ACHN (cell line): ENCODE measurements around the gene NDUFS6.

ENCODE experiments used
- DNase-seq: peaks from one replicate; pipeline ENCODE4 v3.0.0-alpha.2; 2015
- in situ Hi-C: cut with HindIII; loops from 2 replicates; pipeline ENCODE4 v1.10.0; 2017; ENCODE audit warnings: low sequenced_read_pairs, low pct_ligation_motif_present, low pct_unique_long_range_greater_than_20kb

NDUFS6 gene

DNA sequence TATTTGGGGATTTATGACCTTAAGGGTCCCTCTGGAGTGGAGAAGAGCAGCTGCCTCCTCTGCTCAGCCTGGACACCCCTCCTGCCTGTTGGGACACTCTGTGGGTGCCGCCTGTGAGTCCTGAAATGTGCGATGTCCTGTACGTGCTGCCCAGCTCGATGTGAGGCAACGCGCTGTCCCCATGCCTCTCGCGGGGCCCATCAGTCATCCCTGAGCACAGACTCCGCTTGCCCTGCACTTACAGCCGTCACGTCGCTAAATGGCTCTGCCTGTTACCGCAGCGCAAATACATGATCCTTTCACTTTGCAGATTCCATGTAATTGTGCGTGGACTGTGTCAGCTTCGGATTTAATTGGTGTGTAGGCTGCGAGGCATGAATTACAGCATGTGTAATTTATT is 54.4 kb downstream of the NDUFS6 start:
- in situ Hi-C loops: no loop called here
- no peak for DNase-seq

- in situ Hi-C loops: no loop called here
- no peak for DNase-seq
Measured at GRCh38 chr5:1856596-1857255, 55.5 kb downstream of the NDUFS6 start.

DNA sequence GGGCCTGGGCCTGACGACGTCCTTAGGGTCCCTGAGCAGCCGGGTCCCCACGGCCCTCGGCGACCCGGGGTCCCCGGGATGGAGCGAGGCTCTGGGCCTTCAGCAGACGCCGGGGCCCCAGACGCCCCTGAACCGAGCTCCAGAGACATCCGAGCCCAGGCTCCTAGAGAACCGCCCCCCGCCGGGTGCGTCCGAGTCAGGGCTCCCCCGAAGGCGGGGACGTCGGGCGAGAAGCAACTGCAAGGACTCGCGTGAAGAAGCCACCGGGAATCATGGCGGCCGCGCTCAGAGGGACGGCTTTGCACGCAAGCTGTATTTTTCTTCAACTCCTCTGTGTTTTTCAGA is 56.0 kb downstream of the NDUFS6 start:
- in situ Hi-C loops: no loop called here
- no peak for DNase-seq

DNA sequence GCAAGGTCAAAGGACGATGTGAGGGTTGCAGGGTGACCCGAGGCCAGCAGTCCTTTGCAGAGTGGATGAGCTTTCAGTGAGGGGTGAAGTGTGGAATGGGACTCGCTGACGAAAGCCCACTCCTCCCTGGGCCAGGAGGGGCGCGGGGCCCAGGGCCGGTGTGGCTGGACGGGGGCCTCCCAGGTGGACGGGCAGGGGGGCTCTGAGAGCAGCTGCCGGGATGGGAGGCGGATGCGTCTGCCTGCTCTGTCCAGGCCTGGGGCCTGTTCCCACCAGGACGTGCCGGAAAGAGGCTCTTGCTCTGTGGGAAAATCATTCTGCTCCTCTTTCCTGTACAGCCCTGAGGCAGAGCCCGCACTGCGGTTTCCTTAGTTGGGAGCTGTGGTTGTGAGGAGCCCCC is 57.2 kb downstream of the NDUFS6 start:
- no peak for DNase-seq
- in situ Hi-C loops: no loop called here

DNA sequence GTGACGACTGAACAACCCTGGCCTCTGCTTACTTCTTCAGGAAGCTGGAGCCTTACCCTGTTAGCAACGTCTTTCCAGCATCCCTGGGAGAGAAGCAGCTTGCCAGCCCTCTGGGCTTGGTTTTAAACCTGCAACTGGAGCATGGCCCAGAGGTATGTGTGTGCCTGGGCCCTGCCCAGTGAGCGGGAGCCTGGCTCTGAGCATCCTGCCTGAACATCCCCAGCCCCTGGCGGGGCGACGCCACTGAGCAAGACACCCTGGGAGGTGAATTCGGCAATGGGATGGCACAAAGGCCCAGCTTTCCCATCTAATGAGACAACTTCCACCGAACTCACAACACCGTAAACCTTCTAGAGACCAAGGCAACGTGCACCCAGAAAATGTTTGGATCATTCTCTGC is 57.9 kb downstream of the NDUFS6 start:
- no peak for DNase-seq
- in situ Hi-C loops: no loop called here

GRCh38 chr5:1860021-1860610 is 58.9 kb downstream of the NDUFS6 start:
- in situ Hi-C loops: no loop called here

GRCh38 chr5:1860949-1861348 is 59.7 kb downstream of the NDUFS6 start:
- DNase-seq: no peak
- in situ Hi-C loops: no loop called here

More at GRCh38 chr5:1860021-1860610, 58.9 kb downstream of the NDUFS6 start:
- DNase-seq: no peak

DNA sequence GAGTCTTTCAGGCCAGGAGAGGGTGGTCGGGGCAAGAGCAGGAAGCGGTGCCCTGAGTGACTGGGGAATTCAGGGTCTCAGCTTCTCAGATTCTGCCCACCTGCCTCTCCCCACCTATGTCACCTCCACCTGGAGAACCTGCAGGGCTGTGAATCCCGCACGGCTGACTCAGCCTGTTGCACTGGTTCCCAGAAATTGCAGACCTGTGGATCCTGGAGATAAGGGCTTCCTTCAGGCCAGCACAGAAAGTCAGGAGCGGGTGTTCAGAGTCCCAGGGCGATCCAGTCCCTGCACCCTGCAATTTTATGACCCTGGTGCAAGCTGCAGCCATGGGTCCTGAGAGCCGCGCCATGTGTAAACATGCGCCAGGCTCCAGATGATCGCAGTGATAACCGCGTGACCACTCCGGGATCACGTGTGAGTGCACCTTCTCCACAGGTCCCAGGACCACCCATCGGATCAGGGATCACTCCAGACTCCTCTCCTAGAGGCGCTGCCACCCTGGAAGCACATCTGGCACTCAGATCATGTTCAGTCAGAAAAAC is 63.8 kb downstream of the NDUFS6 start:
- in situ Hi-C loops: no loop called here
- no peak for DNase-seq

GRCh38 chr5:1865486-1865885 is 64.3 kb downstream of the NDUFS6 start:
- in situ Hi-C loops: no loop called here
- no peak for DNase-seq
